Prostate gland (tissue), 2 donors: Measurements from ENCODE around the gene KCTD6.

Experiments
- CTCF ChIP-seq, 4 experiments: fragments of 200-600 bp in 2 of 4; fragments of 450-650 bp in 2 of 4; sonication (generic) in 2 of 4; IDR thresholded peaks; 1 replicate in 3 of 4; 2 replicates in 1 of 4; pipeline ENCODE4 v1.5.1; 2016 to 2019; ENCODE audit warnings: antibody characterized with exemption in 4 of 4, mild to moderate bottlenecking in 2 of 4, moderate library complexity in 2 of 4
- POLR2AphosphoS5 ChIP-seq: sonication (generic); formaldehyde crosslinking; IDR thresholded peaks from one replicate; pipeline ENCODE4 v1.6.1; 2017; ENCODE audit warnings: antibody characterized with exemption

GRCh38 chr3:58535531-58536500, 43.9 kb downstream of the KCTD6 start:
- TF ChIP-seq POLR2AphosphoS5: peak; percentile 78
- no peak for TF ChIP-seq CTCF (IDR thresholded peaks at IDR 0.05)
